SK-N-DZ (cell line): ENCODE results near the gene SVEP1.
"Not testable (repeated sequence)": the region's sequence is repeated elsewhere in the genome, so short reads cannot be mapped to it uniquely, and the experiment has no call there.

Experiments
- DNase-seq: peaks from one replicate; pipeline ENCODE4 v3.0.0-alpha.2; 2015; ENCODE audit warnings: low spot score

The SVEP1 gene

GRCh38 chr9:110447476-110447875 lies 132.1 kb downstream of the SVEP1 start:
- no peak for DNase-seq

DNA sequence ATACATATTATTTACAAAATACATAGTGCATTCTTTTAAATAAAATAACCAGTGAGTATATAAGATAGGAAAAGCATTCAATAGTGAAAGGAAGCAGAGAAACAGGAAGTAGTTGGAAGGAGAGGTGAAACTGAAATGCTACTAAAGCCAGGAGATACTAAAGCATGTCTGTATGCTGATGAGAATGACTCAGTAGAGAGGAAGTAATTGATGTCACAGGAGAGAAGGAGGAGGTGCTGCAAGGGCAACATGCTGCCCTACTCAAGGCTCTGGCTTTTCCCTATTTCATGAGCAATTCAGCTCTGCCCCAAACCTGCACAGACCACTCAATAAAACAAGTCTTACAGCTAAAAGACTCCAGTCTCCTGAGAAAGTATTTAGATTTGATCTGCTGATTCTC lies 133.4 kb downstream of the SVEP1 start:
- no peak for DNase-seq

- no peak for DNase-seq
These were observed 134.6 kb downstream of the SVEP1 start for GRCh38 chr9:110444911-110445310.

DNA sequence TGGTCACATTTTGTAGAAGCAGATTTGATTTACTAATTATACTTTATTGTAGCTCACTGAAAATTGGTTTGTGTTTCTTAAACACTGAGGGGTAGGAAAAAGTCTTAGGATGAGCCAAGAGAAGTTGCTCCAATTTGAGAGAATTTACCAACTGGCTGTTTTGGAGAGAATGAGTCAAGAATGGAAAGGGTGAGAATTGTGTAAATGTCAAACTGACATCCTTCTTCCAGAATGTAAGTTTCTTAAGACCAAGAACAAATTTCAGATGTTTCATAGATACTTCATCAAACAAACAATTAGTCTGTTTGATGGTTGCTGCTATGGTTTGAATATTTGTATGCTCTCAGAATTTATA lies 135.7 kb downstream of the SVEP1 start:
- DNase-seq = no peak

DNA sequence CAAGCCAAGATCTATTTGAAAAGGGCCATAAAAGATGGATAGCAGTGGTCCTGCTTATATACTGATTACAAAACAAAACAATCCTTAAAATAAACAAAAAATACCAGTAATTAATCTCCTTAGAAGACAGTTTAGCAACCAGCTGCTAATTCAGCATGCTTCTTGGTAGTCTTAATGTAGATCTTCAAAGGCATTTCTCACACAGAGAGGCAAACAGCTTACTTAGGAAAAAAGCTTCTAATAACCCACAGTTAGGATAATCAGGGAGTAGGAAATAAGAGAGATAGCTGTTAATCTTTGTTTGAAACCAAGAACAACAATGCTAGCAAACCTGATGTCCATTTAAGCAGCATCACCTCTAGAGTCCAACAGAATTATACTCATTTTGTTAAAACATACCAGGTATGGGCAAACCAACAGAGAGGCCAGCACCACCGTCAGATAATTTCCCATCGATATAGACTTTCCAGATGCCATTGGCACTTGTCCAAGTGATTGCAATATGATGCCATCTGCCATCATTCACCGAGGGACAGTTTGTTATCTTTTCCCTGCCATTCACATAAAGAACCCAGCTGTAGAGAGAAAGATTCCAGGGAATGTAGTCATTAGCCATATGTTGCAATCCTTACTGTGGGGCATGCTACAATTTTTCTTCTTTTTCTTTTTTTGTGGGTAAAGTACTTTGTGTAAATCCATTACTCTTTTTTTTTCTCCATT lies 136.2 kb downstream of the SVEP1 start:
- peak; percentile 61 for DNase-seq

DNA sequence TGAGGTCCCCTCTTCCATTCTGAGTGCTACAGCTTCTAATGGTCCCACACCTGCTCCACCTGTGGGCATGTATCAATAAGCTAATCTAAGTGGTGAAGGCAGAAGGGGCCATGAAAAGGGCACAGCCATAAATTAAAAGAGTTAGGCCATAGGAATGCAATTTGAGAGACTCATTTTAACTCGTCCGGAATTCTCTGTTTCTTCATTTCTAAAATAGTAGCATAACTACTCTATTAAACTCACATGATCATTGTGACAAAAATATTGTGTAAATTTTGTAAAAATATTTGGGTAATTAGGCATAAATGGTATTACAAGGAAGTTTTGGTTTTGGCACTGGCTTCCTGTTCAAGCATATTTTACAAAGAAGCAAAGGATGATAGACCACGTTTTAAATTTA lies 138.7 kb downstream of the SVEP1 start:
- DNase-seq = no peak

- DNase-seq = no peak
These were observed 139.4 kb downstream of the SVEP1 start for GRCh38 chr9:110440172-110440571.

- DNase-seq = no peak
These were observed 147.3 kb downstream of the SVEP1 start for GRCh38 chr9:110432253-110432652.

GRCh38 chr9:110429453-110429852 lies 150.1 kb downstream of the SVEP1 start:
- DNase-seq = no peak

DNA sequence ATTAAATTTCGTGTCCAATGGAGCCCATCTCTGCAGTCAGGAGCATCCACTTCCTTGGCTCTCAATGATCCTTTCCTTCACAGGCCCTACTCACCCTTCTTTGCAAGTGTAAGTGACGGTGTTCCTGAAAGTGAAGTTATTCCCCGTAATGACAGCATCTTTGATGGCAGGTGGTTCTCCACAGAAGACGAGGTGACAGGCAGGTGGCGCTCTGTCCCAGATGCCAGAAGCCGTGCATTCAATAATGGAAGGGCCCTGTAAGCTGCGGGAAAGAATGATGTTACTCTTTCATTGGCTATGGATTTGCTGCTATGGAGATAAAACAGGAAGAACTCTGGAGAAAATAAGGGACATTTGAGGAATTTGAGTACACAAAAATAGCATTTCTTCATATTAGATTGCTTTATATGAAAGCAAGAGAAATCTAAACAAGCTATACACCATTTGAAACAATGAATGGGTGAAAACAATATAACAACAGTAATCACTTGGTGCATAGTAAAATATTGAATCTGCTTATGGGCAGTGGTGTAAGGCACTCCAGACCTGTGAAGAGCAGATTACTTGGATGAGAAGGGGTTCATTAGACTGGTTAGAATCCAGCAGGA lies 151.9 kb downstream of the SVEP1 start:
- DNase-seq = peak; percentile 30

DNA sequence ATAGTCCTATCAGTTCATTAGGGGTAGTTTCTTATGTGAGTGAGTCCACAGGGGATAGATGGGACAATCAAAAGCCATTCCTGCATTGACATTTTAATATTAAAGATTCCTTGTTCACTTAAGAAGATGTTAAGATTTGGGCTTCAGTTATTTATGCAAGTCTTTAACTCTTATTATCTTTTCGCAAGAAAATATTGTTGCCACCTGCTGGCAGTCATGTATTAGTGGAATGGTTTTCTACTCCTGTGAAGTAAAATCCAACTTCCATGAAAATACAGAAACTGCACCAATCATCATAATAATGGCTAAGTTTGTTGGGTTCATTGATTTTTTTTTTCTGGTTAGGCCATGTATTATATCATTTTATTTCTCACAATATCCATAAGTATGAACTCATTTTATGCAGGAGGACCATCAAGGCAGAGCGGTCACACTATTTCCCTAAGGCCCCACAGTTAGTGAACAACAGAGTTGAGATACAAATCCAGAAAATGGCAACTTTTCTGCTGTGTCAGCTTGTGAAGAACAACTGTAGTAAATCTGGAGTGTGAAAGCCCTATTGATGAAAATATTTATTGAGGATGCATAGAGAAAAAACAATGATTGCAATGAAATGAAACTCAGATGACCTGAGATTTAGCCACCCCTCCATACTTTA lies 153.4 kb downstream of the SVEP1 start:
- no peak for DNase-seq

DNA sequence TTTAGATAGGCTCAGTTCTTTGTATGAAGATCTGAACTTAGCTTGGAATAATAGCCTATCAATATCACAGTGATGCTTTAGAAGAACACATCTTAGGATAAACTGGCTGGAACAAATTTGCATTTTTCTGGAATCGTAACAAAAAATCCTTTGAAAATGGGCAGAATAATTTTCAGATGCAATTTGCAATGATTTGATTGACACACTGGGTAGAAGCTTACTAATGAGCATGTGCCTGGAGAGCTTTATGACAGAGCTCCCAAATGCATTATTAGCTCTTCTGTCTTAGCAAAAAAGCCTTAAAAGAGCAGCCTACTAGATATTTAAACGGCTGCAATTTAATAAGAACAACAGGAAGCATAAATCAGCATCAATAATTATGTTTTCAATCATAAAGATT lies 165.1 kb downstream of the SVEP1 start:
- DNase-seq = no peak

- DNase-seq = no peak
These were observed 168.6 kb downstream of the SVEP1 start for GRCh38 chr9:110410961-110411360.

GRCh38 chr9:110408598-110408997 lies 170.9 kb downstream of the SVEP1 start:
- no peak for DNase-seq

GRCh38 chr9:110405858-110406443 lies 173.6 kb downstream of the SVEP1 start:
- DNase-seq = no peak

GRCh38 chr9:110404473-110404872 lies 175.1 kb downstream of the SVEP1 start:
- no peak for DNase-seq

DNA sequence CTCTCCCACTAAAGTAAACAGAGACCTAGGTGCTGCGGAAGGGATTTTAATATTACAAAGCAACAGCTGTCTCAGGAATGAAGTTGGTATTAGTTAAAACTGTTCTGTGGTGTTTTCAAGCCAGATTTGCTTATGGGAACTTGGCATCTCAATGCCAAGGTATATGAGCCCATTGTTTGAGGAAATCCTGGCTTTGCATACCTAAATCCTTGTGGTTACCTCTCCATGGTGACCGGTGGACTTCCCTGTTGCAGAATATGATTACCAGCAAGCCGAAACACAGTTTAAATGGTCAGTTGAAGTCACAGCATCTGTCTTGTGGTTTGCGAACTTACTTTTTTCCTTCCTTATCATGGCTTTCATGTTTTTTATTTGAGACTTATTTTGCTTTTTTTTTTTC lies 179.6 kb downstream of the SVEP1 start:
- no peak for DNase-seq

DNA sequence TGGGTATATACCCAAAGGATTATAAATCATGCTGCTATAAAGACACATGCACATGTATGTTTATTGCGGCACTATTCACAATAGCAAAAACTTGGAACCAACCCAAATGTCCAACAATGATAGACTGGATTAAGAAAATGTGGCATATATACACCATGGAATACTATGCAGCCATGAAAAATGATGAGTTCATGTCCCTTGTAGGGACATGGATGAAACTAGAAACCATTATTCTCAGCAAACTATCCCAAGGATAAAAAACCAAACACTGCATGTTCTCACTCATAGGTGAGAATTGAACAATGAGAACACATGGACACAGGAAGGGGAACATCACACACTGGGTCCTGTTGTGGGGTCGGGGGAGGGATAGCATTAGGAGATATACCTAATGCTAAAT lies 180.5 kb downstream of the SVEP1 start:
- not testable (repeated sequence) for DNase-seq

DNA sequence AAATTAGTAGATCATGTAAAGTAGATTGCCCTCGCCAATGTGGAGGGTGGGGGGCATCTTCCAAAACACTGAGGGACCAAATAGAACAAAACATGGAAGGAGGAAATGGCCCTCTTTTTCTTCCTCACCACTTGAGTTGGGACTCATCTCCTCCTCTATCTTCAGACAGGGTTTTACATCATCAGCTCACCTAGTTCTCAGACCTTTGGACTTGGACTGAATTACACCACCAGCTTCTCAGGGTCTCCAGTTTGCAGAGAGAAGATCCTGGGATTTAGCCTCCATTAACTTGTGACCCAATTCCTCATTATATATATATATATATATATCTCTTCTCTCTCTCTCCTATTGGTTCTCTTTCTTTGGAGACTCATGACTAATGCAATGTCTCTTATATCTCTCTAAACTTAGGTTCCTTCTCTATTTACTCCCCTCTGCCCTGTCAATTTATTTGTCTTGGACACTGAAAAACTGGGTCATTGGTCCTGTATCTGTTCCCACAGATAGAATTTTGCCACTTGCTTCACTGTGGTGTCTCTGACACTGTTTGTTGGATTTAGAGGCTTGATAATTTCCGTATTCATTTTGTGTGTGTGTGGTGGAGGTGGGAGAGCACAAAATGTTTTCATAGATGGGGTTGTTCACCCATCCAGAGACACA lies 187.6 kb downstream of the SVEP1 start:
- DNase-seq = no peak

- no peak for DNase-seq
These were observed 190.3 kb downstream of the SVEP1 start for GRCh38 chr9:110389148-110389750.

DNA sequence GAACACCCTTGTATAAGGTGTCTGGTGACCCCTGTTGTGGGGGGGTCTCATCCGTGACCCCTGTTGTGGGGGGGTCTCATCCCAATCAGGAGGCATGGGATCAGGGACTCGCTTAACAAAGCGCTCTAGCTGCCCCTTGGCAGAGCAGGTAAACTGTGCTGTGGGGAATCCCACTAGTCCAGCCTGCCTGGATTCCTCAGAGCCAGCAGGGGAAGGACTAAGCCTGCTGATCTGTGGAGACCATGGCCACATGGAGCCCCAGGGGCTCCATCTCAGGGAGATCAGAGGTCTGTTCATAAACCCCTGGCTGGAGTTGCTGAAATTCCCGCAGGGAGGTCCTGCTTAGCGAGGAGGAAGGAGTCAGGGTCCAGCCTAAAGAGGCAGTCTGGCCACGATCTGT lies 196.1 kb downstream of the SVEP1 start:
- DNase-seq = no peak

GRCh38 chr9:110382731-110383130 lies 196.8 kb downstream of the SVEP1 start:
- DNase-seq = no peak
